Uterus (tissue), 4 donors: Measurements from ENCODE around the gene PRRG1. TPM values are rescaled to one million over a fixed set of nuclear protein-coding genes. Genes with fewer than 3 reads are reported as not detected.
"Not testable (repeated sequence)": the region's sequence is repeated elsewhere in the genome, so short reads cannot be mapped to it uniquely, and the experiment has no call there.

Source experiments
- DNase-seq, 2 donors: peaks; one replicate each; pipeline ENCODE4 v3.0.0-alpha.2; 2019 to 2020
- H3K27ac ChIP-seq, 2 donors: fragments of 200-600 bp; sonication (generic); 1 replicate in 1 of 2; 2 replicates in 1 of 2; pipeline ENCODE4 v1.5.1; 2016 to 2018
- H3K27me3 ChIP-seq, 2 donors: fragments of 200-600 bp; sonication (generic); one replicate each; pipeline ENCODE4 v1.5.1; 2018 to 2019; ENCODE audit warnings: control low read depth in 1 of 2
- H3K36me3 ChIP-seq, 2 donors: fragments of 200-600 bp; sonication (generic); one replicate each; pipeline ENCODE4 v1.5.1; 2019; ENCODE audit warnings: control low read depth in 1 of 2
- H3K4me1 ChIP-seq, 2 donors: fragments of 200-600 bp; sonication (generic); one replicate each; pipeline ENCODE4 v1.5.1; 2018 to 2019; ENCODE audit warnings: control low read depth in 1 of 2
- H3K4me3 ChIP-seq, 2 donors: fragments of 200-600 bp; sonication (generic); 1 replicate in 1 of 2; 2 replicates in 1 of 2; pipeline ENCODE4 v1.5.1; 2018 to 2019; ENCODE audit warnings: mild to moderate bottlenecking in 1 of 2
- H3K9me3 ChIP-seq, 2 donors: fragments of 200-600 bp; sonication (generic); one replicate each; pipeline ENCODE4 v1.5.1; 2019; ENCODE audit warnings: control low read depth in 1 of 2
- CTCF ChIP-seq, 4 experiments: fragments of 200-600 bp in 2 of 4; fragments of 450-650 bp in 2 of 4; sonication (generic) in 2 of 4; IDR thresholded peaks; one replicate each; pipeline ENCODE4 v1.5.1; 2016 to 2019; ENCODE audit warnings: antibody characterized with exemption in 4 of 4, mild to moderate bottlenecking in 2 of 4, moderate library complexity in 1 of 4
- POLR2A ChIP-seq, 2 donors: fragments of 450-650 bp; IDR thresholded peaks; one replicate each; pipeline ENCODE4 v1.6.1; 2016; ENCODE audit warnings: antibody characterized with exemption in 2 of 2, mild to moderate bottlenecking in 1 of 2, moderate library complexity in 1 of 2
- intact Hi-C: fragments of 100-400 bp; cut with DNase I; formaldehyde crosslinking; loops from one replicate; pipeline ENCODE4 v1.15.1; 2023; ENCODE audit warnings: low total_unique reads
- total RNA-seq, 4 donors: library from RNA; depleted of rRNA in 3 of 4; stranded (reverse); fragments of >200 nt in 3 of 4; gene quantifications; one replicate each; pipeline versions ENCODE4 v1.1.0 to v1.2.4, GENCODE V29; 2014 to 2023
- donor health status: DM: yes; HTN: yes; CAD: no.

PRRG1 gene
- total RNA-seq: 10 to 100 TPM in 2 of 4 donors, 1 to 10 TPM in 2; 5.6 to 17.1 (median 10.9) TPM

GRCh38 chrX:37349221-37350033 is at the start of gene PRRG1:
Gene PRRG1 (plus strand): TSS chrX:37349364. CDS start chrX:37406250, 56,886 bp downstream.
- Histone ChIP-seq H3K4me3 (peak within 1 kb of the TSS; percentile 39 to 65), H3K9me3 (no peaks in the 10 kb centered on the region), H3K4me1 (peaks cover 0 to 4% of the 10 kb centered on the region in 2 donors), H3K27ac (peak within 1 kb of the TSS; percentile 64 to 81), H3K36me3 (no peaks in the 10 kb centered on the region), H3K27me3 (no peaks in the 10 kb centered on the region)
- peak; percentile 21 to 74 for DNase-seq
- intact Hi-C loops: no loop called here
- no peak for TF ChIP-seq CTCF (IDR thresholded peaks at IDR 0.05)
- peak; percentile 42 to 59 for TF ChIP-seq POLR2A (IDR thresholded peaks at IDR 0.05)

- Histone ChIP-seq H3K9me3 (no peaks in the 10 kb centered on the region), H3K4me3 (no peak overlapping the region), H3K4me1 (no peaks in the 10 kb centered on the region), H3K27me3 (no peaks in the 10 kb centered on the region), H3K27ac (no peak overlapping the region), H3K36me3 (no peaks in the 10 kb centered on the region)
- no peak for DNase-seq
- no peak for TF ChIP-seq POLR2A (IDR thresholded peaks at IDR 0.05)
- peak in 1 of 4 experiments; percentile 23 for TF ChIP-seq CTCF (IDR thresholded peaks at IDR 0.05)
- intact Hi-C loops: no loop called here
These were observed 46.6 kb upstream of the PRRG1 start for GRCh38 chrX:37302569-37302968.

GRCh38 chrX:37305238-37305637 is 43.9 kb upstream of the PRRG1 start:
- H3K27me3 ChIP-seq, H3K27ac ChIP-seq, H3K4me1 ChIP-seq, H3K36me3 ChIP-seq, H3K9me3 ChIP-seq, H3K4me3 ChIP-seq, DNase-seq, intact Hi-C loops: not testable (repeated sequence)

GRCh38 chrX:37314531-37314930 is 34.6 kb upstream of the PRRG1 start:
- H3K27me3 ChIP-seq: no peaks in the 10 kb centered on the region
- no peaks in the 10 kb centered on the region for H3K9me3 ChIP-seq
- no peak overlapping the region for H3K4me3 ChIP-seq
- no peak for TF ChIP-seq POLR2A (IDR thresholded peaks at IDR 0.05)
- no peaks in the 10 kb centered on the region for H3K4me1 ChIP-seq
- H3K27ac ChIP-seq: no peak overlapping the region
- no peak for DNase-seq
- intact Hi-C loops: no loop called here
- no peaks in the 10 kb centered on the region for H3K36me3 ChIP-seq

- DNase-seq: no peak
- Histone ChIP-seq H3K4me1 (no peaks in the 10 kb centered on the region), H3K36me3 (no peaks in the 10 kb centered on the region), H3K4me3 (no peak overlapping the region), H3K9me3 (no peaks in the 10 kb centered on the region), H3K27me3 (no peaks in the 10 kb centered on the region), H3K27ac (no peak overlapping the region)
- intact Hi-C loops: no loop called here
- no peak for TF ChIP-seq POLR2A (IDR thresholded peaks at IDR 0.05)
- no peak for TF ChIP-seq CTCF (IDR thresholded peaks at IDR 0.05)
These were observed 33.5 kb upstream of the PRRG1 start for GRCh38 chrX:37315511-37316248.
